ENCODE measurements around the gene MMP14. TPM values are rescaled to one million over a fixed set of nuclear protein-coding genes. Genes with fewer than 3 reads are reported as not detected.

MMP14 gene
- total and polyA plus RNA-seq, 9 of the 15 experiments (the other 6 are each of a cell fraction or from before 2014, with no cell fraction given): 0.36 to 5.8 (median 1.3) TPM; not detected in 2

GRCh38 chr14:22829661-22830442 is 6.5 kb upstream of the MMP14 start, which contains the start of gene MRPL52 (continued):
- TF ChIP-seq CBFA2T2 (conservative IDR thresholded peaks at IDR 0.05) (no peak), NFIC (IDR thresholded peaks at IDR 0.05) (peak; percentile 53), FOXP4 (CRISPR knock-in tag; IDR thresholded peaks at IDR 0.05; ENCODE audit: borderline replicate concordance) (no peak), NFRKB (IDR thresholded peaks at IDR 0.05; ENCODE audit: low read depth) (peak; percentile 97), ARID3A (IDR thresholded peaks at IDR 0.05; ENCODE audit: borderline replicate concordance, low read depth, low read length) (no peak), BCOR (IDR thresholded peaks at IDR 0.05) (no peak), HSF4 (CRISPR knock-in tag; IDR thresholded peaks at IDR 0.05; ENCODE audit: borderline replicate concordance) (no peak), PTRF (tag; IDR thresholded peaks at IDR 0.05) (no peak), SLC30A9 (CRISPR knock-in tag; IDR thresholded peaks at IDR 0.05) (no peak), CEBPG (CRISPR knock-in tag; IDR thresholded peaks at IDR 0.05) (no peak), CEBPG (tag; conservative IDR thresholded peaks at IDR 0.05 in 1 of 2, IDR thresholded peaks at IDR 0.05 in 1 of 2) (no peak), TAF7 (tag; IDR thresholded peaks at IDR 0.05) (peak; percentile 63), CHD7 (IDR thresholded peaks at IDR 0.05; ENCODE audit: low read depth, low read length) (no peak)

All from K562 (cell line).